Measurements from ENCODE around the gene ARID5B.

Gene ARID5B

DNA sequence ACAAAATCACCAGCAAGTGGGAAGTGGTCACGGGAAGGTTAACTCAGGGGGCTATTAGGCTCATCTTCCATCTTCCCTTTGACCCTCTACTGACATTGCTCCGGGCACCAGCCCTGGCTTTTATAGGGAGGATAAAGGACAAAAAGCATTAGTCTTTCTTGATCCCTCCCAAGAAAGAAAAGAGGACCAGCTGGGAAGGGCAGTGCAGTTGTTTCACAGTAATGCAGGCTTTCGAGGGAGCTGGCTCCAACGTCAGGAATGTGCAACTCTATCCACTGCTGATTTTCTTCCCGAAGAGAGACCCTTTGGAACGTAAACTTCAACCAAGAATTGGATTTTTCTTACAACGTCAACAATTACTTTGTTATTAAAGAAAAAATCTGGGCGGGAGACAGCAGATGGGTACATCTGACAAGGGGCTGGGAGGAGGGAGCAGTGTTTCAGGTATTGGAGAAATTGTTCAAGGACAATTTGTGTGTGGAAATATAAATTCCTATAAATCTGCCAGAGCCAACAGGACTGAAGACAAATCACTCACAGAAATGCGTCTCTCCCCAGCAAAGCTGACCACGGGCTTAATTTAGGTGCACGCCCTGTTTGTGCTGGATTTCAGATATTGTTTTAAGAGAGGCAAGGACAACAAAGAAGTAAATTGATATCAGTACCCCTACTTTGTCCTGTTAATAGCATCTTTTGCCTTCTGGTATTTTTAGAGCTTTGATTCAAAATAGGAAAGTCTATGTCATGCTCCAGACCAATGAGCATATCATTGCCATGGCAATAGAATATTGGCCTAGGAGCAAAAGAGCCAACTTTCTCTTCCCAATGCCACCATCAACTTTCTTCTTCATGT is 23.4 kb upstream of the ARID5B start:
- TF ChIP-seq, protein P1, sequence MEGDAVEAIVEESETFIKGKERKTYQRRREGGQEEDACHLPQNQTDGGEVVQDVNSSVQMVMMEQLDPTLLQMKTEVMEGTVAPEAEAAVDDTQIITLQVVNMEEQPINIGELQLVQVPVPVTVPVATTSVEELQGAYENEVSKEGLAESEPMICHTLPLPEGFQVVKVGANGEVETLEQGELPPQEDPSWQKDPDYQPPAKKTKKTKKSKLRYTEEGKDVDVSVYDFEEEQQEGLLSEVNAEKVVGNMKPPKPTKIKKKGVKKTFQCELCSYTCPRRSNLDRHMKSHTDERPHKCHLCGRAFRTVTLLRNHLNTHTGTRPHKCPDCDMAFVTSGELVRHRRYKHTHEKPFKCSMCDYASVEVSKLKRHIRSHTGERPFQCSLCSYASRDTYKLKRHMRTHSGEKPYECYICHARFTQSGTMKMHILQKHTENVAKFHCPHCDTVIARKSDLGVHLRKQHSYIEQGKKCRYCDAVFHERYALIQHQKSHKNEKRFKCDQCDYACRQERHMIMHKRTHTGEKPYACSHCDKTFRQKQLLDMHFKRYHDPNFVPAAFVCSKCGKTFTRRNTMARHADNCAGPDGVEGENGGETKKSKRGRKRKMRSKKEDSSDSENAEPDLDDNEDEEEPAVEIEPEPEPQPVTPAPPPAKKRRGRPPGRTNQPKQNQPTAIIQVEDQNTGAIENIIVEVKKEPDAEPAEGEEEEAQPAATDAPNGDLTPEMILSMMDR (IDR thresholded peaks at IDR 0.05) = no peak
- TF ChIP-seq ZFX (IDR thresholded peaks at IDR 0.05; ENCODE audit: borderline replicate concordance) = no peak

DNA sequence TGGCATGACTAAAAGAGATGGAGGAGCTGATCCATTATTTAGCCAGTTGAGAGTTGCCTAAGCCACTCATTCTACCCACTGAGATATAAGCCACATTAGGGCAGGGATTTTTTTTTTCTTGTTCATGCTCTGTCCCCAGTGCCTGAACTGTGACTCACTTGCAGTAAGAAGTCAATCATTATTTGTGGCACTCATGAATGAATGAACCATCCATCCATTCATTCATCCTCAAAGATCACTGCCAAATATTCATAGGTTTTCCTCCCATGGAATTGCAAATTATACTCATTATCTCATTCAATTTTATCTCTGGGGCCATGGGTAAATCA is 22.8 kb upstream of the ARID5B start:
- no peak for TF ChIP-seq ZFX (IDR thresholded peaks at IDR 0.05; ENCODE audit: borderline replicate concordance)
- TF ChIP-seq, protein P1 (IDR thresholded peaks at IDR 0.05) = no peak
- no peak overlapping the region for H3K27ac ChIP-seq

More for the DNA sequence above, 23.4 kb upstream of the ARID5B start:
- no peak overlapping the region for H3K27ac ChIP-seq

DNA sequence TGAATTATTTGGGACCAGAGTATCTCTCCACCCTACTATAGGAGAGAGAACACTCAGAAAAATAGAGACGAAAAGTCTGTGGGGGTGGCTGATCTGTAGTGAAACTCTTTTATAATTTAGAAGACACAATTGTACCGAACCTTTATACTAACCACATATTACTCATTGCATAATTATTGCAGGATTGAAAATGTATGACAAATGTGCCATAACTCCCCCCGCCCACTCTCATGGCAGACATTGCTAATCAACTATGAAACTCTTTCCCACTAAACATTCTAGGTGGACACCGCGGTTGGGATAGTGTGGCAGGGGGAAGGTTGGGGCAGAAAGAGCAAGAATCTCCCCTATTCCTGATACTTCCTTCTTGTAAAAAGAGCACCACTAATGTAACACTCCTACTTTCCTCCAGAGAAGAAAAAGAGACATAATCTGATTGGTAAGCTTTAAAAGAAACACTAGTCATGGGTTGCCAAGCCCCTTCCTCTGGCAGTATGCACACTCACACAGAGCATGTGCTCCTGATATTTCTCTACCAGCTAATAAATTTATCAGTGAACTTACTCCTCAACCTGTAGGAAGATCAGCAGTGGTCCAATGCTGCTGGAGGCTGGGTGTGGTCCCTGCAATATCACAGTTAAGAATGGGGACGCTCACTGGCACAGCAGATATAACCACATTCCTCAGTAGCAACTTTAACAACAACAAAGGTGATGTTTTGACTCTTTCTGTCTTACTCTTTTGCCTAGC is 18.7 kb upstream of the ARID5B start:
- H3K27ac ChIP-seq = no peak overlapping the region
- TF ChIP-seq, protein P1 (IDR thresholded peaks at IDR 0.05) = no peak
- TF ChIP-seq ZFX (IDR thresholded peaks at IDR 0.05; ENCODE audit: borderline replicate concordance) = no peak

DNA sequence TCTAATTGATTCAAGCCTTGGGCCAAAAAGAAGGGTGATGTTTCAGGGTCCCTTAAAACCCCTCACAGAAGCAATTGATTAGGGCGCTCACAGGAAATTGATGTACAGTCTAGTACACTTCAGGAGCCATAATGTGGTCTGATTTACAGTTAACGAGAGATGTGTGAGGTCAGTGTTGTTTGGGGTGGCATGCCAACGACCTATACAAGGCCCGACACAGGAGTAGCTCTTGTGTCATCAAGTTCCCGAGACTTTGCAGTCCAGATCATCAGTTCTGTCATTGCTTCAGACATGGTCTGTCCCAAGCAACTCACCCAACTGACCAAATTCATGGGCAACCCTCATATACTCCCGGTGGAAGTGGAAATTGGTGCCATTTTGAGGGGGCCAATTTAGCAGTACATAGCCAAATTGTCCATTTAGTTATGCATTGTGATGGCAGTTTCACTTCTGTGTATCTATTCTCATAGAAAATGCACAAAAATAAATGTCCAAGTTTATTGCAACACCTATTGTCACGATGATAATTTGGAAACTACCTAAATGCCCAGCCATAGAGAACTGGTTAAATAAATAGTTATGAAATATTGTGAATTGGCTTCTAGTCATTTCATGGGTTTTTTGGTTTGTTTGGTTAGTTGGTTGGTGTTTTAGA is 18.0 kb upstream of the ARID5B start:
- no peak for TF ChIP-seq ZFX (IDR thresholded peaks at IDR 0.05; ENCODE audit: borderline replicate concordance)
- TF ChIP-seq, protein P1 (IDR thresholded peaks at IDR 0.05) = no peak
- H3K27ac ChIP-seq = no peak overlapping the region

DNA sequence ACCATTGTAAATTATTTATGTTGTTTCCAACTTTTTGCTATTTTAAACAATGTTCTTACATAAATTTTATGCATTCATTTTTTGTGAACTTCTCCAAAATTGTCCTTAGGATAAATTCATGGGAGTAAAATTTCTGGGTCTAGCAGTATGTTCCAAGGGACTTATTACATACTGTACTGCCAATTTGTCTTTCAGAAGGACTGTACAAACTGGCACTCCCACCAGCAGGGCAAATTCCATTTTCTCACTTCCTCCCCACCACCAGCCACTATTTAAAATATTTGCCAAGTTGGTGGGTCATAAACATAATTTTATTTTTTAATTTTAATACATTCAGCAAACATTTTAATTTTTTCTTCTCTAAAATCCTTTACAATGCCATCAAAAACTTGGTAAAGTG is 13.7 kb upstream of the ARID5B start:
- H3K27ac ChIP-seq = no peak overlapping the region

DNA sequence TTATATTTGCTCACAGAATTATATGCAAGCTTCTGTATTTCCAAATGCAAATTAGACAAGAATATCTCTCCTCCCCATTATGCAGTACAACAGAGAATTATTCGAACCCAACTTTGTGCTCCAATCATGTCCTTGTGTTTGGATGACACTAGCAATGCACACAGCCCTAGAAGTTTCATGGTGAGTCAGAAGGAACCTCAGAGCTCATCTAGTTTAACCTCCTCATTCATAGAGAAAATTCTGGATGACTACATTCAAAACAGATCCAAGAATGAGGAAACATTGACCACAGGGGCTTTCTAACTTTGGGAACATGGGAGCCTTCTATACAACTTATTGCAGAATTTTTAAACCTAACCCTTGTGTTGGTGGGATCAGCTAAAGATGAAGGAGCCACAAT is 12.8 kb upstream of the ARID5B start:
- TF ChIP-seq, protein P1 (IDR thresholded peaks at IDR 0.05) = no peak
- TF ChIP-seq ZFX (IDR thresholded peaks at IDR 0.05; ENCODE audit: borderline replicate concordance) = no peak

More for the DNA sequence above, 13.7 kb upstream of the ARID5B start:
- TF ChIP-seq ZFX (IDR thresholded peaks at IDR 0.05; ENCODE audit: borderline replicate concordance) = no peak
- TF ChIP-seq, protein P1 (IDR thresholded peaks at IDR 0.05) = no peak

More for the DNA sequence above, 12.8 kb upstream of the ARID5B start:
- H3K27ac ChIP-seq = no peak overlapping the region
